Mesothelial cell of epicardium (in vitro differentiated cells): Measurements from ENCODE around the gene WAS. TPM values are rescaled to one million over a fixed set of nuclear protein-coding genes. Genes with fewer than 3 reads are reported as not detected.

Experiments
- DNase-seq, 2 experiments: peaks; one replicate each; pipeline ENCODE4 v3.0.0; 2021; ENCODE audit warnings: low spot score in 2 of 2; ENCODE audit not compliant: unreplicated experiment in 2 of 2
- H3K27ac Mint-ChIP-seq: 2 replicates; pipeline ENCODE4 v1.8.0; 2021; ENCODE audit warnings: mixed read lengths
- H3K27me3 Mint-ChIP-seq: 2 replicates; pipeline ENCODE4 v1.8.0; 2021; ENCODE audit warnings: low read depth, mixed read lengths
- H3K36me3 Mint-ChIP-seq: 2 replicates; pipeline ENCODE4 v1.8.0; 2021; ENCODE audit warnings: mixed read lengths
- H3K4me1 Mint-ChIP-seq: 2 replicates; pipeline ENCODE4 v1.8.0; 2021; ENCODE audit warnings: mixed read lengths
- H3K4me3 Mint-ChIP-seq: 2 replicates; pipeline ENCODE4 v1.8.0; 2021; ENCODE audit warnings: mild to moderate bottlenecking, moderate library complexity, mixed read lengths
- H3K9me3 Mint-ChIP-seq: 2 replicates; pipeline ENCODE4 v1.8.0; 2021; ENCODE audit warnings: mixed read lengths
- total RNA-seq: library from RNA; stranded (reverse); gene quantifications from 3 replicates; pipeline ENCODE4 v1.2.1, GENCODE V29; 2021
- TF ChIP-seq, protein P1 (sequence below): fragments of 200-600 bp; sonication (generic); IDR thresholded peaks from one replicate; pipeline ENCODE4 v1.5.0; 2021; ENCODE audit warnings: antibody characterized with exemption; ENCODE audit not compliant: unreplicated experiment

WAS gene
- total RNA-seq, 1 donor from 2014 or later = 1.5 TPM

DNA sequence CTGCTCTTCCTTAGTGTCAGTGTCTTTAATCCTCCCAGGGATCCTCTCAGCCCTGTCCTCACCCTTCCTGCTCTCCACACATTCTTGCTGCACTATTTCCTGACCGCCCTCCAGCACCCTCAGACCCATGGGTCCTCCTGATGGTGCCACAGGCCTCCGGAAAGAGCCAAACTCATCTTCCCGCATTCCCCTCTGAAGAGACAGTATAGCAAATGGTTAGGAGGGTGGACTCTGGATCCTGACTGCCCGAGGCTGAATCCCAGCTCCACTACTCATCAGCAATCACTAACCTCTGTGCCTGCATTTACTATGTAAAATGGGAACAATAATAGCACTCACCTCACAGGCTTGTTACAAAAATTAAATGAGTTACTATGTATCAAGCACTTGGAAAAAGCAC lies 19.1 kb downstream of the WAS start:
- TF ChIP-seq, protein P1, sequence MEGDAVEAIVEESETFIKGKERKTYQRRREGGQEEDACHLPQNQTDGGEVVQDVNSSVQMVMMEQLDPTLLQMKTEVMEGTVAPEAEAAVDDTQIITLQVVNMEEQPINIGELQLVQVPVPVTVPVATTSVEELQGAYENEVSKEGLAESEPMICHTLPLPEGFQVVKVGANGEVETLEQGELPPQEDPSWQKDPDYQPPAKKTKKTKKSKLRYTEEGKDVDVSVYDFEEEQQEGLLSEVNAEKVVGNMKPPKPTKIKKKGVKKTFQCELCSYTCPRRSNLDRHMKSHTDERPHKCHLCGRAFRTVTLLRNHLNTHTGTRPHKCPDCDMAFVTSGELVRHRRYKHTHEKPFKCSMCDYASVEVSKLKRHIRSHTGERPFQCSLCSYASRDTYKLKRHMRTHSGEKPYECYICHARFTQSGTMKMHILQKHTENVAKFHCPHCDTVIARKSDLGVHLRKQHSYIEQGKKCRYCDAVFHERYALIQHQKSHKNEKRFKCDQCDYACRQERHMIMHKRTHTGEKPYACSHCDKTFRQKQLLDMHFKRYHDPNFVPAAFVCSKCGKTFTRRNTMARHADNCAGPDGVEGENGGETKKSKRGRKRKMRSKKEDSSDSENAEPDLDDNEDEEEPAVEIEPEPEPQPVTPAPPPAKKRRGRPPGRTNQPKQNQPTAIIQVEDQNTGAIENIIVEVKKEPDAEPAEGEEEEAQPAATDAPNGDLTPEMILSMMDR = no peak
- Mint-ChIP-seq H3K4me1 (no peaks in the 10 kb centered on the region), H3K27me3 (no peaks in the 10 kb centered on the region), H3K4me3 (no peak overlapping the region), H3K36me3 (peaks cover 5% of the 10 kb centered on the region), H3K27ac (no peak overlapping the region), H3K9me3 (peaks cover 12% of the 10 kb centered on the region)
- DNase-seq = no peak

DNA sequence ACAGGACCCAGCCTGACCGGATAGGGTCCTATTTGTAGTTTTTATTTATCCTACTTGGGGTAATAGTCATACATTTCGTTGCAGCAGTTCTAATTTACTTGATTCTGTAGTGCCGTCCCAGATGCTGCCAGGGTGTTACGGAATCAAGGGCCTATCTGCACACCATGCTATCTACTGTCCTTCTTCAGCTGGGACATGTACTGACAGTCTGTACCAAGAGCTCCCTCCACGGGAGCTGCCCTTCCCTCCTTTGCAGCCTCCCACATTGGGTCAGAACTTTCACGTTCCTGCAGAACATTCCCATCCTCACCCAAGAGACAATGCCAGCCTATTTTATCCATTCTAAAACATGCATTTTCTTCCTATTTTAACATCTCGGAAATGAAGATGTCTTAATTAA lies 19.6 kb downstream of the WAS start:
- TF ChIP-seq, protein P1 = no peak
- Mint-ChIP-seq H3K27me3 (no peaks in the 10 kb centered on the region), H3K4me3 (no peak overlapping the region), H3K9me3 (peaks cover 12% of the 10 kb centered on the region), H3K27ac (no peak overlapping the region), H3K4me1 (no peaks in the 10 kb centered on the region), H3K36me3 (peaks cover 5% of the 10 kb centered on the region)
- no peak for DNase-seq

DNA sequence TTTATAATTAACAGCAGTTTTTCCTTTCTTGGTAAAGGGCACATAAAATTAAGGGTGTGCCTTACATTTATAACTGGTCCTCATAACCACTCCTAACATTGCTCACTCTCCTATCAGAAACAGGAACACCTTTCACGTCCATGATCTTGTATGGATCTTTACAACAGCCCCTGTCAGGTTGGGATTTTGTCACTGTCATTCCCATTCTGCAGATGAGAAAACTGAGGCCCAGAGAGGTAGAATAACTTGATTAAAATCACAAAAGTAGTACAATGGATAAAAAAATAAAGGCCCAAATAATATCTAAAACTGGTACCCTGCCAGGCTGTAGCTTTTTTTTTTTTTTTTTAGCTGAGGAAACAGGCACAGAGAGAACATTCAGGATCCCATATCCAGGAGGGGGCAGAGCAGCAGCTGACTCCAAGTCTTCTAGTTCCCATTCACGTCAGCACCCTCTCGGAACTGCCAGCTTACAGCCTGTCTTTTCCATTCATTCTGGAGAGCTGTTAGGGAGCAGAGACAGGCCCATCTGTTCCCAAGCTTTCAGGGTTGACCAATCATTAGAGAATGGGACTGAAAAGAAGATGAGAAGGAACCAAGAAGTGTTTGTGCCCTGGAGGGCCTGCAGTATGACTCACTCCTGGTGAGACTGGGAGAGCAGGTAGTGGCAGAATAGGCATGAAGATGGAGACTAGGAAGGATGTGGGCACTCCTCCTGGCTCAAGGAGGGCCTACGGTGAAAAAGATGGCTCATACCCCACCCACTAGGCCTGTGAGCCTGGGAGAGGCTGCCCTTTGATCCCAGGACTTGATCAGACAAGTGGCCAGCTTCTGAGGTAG lies 20.3 kb downstream of the WAS start:
- peaks cover 12% of the 10 kb centered on the region for H3K9me3 Mint-ChIP-seq
- H3K36me3 Mint-ChIP-seq = peaks cover 5% of the 10 kb centered on the region
- H3K4me3 Mint-ChIP-seq = no peak overlapping the region
- no peak overlapping the region for H3K27ac Mint-ChIP-seq
- DNase-seq = no peak
- no peaks in the 10 kb centered on the region for H3K27me3 Mint-ChIP-seq
- H3K4me1 Mint-ChIP-seq = no peaks in the 10 kb centered on the region
- TF ChIP-seq, protein P1 = no peak

DNA sequence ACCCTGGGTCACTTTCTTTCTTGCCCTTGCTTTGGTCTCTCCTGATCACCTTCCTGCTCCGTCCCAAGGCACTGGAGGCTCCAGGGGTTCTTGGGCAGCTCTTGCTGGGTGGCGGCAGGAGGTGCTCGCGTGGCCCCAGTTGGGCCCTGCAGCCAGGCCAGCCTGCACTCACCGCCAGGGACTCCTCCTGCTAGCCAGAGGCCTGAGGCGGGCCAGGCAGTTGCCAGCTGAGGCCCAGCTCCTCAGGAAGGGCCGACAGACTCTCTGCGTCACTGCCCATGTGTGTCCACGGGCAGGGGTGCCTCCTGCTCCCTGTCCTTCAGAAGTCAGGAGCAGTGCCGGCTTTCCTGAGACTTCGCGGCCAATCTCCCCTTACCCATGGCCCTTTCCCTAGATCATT lies 22.3 kb downstream of the WAS start:
- Mint-ChIP-seq H3K4me1 (no peaks in the 10 kb centered on the region), H3K27me3 (no peaks in the 10 kb centered on the region), H3K36me3 (no peaks in the 10 kb centered on the region), H3K9me3 (peaks cover 8% of the 10 kb centered on the region), H3K4me3 (no peak overlapping the region), H3K27ac (no peak overlapping the region)
- no peak for DNase-seq
- TF ChIP-seq, protein P1 = no peak

DNA sequence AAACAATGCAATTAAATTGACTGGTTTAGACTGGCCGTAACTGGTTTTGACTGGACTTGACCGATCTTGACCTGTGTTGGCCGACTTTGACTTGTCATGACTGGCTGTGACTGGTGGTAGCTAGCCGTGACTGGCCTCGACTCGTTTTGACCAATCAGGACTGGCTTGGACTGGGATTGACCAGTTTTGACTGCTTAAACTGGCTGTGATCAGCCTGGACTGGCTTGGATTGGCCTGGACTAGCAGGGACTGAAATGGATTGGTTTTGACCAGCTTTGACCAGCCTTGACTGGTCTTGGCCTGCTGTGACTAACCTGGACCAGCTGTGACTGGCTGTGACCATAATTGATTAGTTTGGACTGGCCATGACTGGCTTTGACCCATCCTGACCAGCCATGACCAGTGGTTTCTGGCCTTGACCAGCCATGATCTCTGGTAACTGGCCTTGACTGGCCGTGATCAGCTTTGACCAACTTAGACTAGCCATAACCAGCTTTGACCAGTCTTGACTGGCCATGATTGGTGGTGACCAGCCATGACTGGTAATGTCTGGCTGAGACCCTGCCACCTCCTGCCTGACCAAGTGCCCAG lies 26.0 kb downstream of the WAS start:
- peaks cover 4% of the 10 kb centered on the region for H3K9me3 Mint-ChIP-seq

More for the DNA sequence above, 26.0 kb downstream of the WAS start:
- no peak for DNase-seq
- H3K4me3 Mint-ChIP-seq = no peak overlapping the region
- TF ChIP-seq, protein P1 = no peak
- no peaks in the 10 kb centered on the region for H3K36me3 Mint-ChIP-seq
- no peaks in the 10 kb centered on the region for H3K4me1 Mint-ChIP-seq
- no peak overlapping the region for H3K27ac Mint-ChIP-seq
- H3K27me3 Mint-ChIP-seq = no peaks in the 10 kb centered on the region
